GM18951 (cell line): ENCODE data around the gene SFPQ.
"Not testable (repeated sequence)": the region's sequence is repeated elsewhere in the genome, so short reads cannot be mapped to it uniquely, and the experiment has no call there.

Experiments used
- POLR2A ChIP-seq: IDR thresholded peaks from 4 replicates; pipeline ENCODE4 v1.6.1; 2011; ENCODE audit warnings: mild to moderate bottlenecking; ENCODE audit not compliant: insufficient read length, insufficient read depth; ENCODE audit errors: extremely low read depth
- in situ Hi-C: fragments of 300-500 bp; cut with MboI; formaldehyde crosslinking; loops from one replicate; pipeline ENCODE4 v1.12.0; 2022; ENCODE audit warnings: low sequenced_read_pairs, mixed read lengths, inconsistent platforms; ENCODE audit not compliant: unreplicated experiment

SFPQ gene, protein sequence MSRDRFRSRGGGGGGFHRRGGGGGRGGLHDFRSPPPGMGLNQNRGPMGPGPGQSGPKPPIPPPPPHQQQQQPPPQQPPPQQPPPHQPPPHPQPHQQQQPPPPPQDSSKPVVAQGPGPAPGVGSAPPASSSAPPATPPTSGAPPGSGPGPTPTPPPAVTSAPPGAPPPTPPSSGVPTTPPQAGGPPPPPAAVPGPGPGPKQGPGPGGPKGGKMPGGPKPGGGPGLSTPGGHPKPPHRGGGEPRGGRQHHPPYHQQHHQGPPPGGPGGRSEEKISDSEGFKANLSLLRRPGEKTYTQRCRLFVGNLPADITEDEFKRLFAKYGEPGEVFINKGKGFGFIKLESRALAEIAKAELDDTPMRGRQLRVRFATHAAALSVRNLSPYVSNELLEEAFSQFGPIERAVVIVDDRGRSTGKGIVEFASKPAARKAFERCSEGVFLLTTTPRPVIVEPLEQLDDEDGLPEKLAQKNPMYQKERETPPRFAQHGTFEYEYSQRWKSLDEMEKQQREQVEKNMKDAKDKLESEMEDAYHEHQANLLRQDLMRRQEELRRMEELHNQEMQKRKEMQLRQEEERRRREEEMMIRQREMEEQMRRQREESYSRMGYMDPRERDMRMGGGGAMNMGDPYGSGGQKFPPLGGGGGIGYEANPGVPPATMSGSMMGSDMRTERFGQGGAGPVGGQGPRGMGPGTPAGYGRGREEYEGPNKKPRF

DNA sequence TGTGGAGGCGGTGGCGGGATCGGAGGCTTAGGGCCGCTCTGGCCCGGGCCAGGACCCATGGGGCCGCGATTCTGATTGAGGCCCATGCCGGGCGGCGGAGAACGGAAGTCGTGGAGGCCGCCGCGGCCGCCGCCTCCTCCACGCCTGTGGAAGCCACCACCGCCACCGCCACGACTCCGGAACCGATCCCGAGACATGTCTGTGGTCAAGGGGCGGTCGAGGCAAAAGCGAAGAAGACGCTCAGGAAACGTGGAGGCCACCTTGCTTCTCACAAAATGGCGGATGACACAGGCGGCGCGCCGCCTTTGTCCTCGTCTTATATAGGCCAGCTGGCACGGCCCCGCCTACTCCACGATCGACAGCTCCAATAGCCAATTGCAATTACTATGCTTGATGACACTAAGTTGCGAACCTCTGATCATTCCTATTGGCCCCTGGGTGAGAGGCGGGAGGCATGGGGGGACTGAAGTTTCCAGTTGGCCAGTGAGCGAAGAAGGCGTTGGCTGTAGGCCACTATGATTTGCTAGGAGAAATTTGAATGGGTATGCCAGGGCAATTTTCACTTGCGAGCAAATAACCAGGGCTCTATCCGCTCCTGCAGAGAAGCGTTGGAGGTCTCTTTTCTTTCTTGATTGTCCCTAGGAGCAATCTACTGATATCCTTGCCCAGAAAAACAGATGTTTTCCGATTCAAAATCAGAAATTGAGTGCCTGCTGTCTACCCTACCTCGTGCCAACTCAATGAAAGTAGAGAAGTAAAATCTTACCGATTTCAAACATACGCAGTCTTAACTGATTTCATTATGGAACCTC lies at the start of gene SFPQ:
Gene SFPQ (minus strand): TSS at position 293 of the 812 bp plus-strand sequence. CDS start 96 bp downstream, at position 197.
- in situ Hi-C loops, result no loop called here
- peak; percentile 99 for TF ChIP-seq POLR2A

DNA sequence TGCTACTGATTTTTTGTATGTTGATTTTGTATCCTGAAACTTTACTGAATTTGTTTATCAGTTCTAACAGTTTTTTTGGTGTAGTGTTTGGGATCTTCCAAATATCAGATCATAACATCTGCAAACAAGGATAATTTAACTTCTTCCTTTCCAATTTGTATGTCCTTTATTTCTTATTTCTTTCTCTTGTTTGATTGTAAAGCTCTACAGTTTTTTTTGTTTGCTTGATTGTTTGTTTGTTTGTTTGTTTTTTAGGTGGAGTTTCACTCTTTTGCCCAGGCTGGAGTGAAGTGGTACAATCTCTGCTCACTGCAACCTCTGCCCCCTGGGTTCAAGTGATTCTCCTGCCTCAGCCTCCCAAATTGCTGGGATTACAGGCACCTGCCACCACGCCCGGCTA lies 43.8 kb upstream of the SFPQ start:
- in situ Hi-C loops, result not testable (repeated sequence)

DNA sequence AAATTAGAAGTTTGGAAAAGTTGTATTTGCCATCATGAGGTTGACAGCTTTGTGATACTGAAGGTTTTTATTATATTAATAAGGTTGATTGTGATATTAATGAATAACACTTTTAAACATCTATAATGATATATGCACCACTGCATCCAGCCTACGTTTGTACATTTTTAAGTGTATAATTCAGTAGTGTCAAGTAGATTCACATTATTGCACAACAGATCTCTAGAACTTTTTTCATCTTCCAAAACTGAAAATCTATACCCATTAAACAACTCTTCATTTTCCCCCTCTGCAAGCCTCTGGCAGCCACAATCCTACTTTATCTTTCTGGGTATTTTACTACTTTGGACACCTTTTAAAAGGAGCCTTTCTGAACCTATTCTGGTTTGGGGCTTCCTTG lies 38.3 kb upstream of the SFPQ start:
- in situ Hi-C loops, result no loop called here
- TF ChIP-seq POLR2A, result no peak

DNA sequence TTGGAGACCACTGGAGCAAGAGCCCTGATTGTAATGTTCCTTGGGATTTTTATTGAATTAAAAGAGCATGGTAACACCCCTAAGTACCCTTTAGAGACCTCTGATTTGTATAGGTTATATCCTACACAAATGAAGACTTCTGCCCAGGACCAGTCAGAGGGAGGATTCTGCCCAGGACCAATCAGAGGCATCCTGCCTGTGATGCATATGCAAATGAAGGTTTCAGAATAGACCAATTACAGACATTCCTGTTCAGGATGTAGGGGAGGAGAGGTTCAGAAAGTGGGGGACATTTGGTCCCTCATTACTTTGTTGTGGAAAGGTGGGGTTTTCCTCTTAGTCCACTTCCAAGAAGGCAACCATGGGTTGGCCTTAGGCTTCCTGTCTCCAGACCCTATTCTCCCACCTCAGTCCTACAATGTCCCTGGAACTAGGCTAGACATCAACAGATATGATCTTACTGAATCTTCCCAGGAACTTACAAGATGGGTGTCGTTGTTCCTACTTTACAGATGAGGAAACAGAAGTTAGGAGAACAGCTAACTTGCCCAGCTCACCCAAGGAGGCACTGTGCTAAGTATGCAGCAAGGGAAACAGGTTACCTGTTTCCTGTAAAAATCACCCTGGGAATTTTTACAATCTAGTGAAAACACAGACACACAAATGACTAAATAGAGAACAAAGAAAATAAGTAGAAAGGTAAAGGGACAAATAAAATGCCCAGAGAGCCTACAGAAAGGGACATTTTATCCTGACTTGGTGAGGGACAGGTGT lies 36.8 kb upstream of the SFPQ start:
- in situ Hi-C loops, result no loop called here
- TF ChIP-seq POLR2A, result no peak

DNA sequence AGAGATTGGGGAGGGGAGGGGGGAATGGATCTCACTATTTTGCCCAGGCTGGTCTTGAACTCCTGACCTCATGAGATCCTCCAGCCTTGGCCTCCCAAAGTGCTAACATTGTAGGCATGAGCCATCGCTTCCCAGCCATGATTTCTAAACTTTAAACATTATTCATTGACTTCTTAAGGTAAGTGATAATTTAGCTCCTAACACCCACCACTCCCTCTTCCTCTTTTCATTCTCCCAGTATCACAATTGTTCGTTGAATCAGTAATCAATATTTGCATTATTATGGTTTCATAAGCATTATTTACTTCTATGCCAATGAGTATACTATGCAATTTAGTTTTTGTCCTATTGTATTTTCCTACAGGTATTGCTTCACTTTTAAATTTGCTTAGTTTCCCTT lies 33.6 kb upstream of the SFPQ start:
- in situ Hi-C loops, result no loop called here
- TF ChIP-seq POLR2A, result no peak

DNA sequence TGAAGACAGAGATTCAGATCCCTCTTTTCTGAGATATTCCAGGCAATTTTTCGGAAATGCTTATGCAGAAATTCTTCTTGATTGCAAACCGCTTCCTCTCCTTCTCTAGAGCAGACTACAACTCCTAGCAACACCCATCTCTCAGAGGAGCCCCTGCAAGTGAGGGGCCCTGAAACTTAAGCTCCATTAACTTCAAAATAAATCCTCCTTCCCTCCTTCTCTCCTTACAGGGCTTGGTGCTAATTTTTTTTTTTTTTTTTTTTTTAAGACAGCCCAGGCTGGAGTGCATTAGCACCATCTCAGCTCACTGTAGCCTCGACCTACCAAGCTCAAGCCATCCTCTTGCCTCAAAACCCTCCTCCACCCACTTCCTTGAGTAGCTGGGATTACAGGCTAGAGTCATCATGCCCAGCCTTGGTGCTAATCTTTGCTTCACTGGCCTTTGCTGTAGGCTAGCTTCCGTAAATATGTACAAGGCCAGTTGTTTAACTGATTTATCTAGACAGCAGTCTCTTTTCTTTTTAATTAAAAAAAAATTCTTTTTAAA lies 30.2 kb upstream of the SFPQ start:
- in situ Hi-C loops, result no loop called here
- no peak for TF ChIP-seq POLR2A

DNA sequence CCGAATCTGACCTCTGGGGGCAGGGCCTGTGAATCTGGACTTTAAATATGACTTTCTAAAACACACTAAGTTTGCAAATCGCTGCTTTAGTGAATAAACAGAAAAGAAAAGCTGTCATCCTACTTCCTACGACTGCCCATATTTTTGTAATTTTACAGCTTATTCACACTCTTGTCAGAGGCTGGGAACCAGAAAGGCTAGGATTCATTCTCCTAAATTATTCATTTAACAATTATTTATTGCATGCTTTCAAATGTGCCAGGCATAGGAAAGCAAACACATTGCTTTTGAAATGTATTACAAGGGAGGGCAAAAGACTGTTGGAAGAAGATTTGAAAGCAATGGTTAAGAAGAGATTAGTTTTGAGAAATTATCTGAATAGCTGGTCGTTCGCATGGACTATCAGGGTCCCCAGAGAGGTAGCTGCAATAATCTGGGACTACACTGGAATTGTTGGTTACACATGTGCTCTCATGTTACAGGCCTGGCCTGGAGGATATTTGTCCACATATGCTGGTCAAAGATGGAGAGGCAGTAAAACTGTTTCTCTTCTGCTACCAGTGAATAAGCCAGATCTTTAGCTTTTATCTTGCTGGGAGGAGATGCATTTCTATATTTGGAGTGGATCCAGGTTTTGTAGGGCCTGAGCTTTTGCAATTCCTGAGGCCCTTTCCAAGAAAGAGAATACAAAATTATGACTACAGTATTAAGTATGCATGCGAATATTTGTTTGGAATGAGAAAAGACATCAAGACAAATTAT lies 29.6 kb upstream of the SFPQ start:
- TF ChIP-seq POLR2A, result no peak
- in situ Hi-C loops, result no loop called here

DNA sequence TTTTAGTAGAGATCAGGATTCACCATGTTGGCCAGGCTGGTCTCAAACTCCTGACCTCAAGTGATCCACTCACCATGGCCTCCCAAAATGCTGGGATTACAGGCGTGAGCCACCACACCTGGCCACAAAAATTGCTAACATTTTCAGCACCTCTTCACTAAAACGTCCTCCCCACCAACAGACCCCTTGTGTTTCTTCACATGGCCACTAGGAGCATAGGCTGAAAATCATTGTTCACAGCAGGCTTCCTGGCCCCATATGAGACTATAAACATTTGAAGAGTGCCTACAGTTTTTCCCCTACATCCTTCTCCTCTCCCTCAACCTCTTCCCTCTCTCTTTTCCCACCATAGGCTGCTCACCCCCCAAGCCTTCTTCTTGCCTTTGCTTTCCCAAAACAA lies 28.0 kb upstream of the SFPQ start:
- TF ChIP-seq POLR2A, result no peak
- in situ Hi-C loops, result no loop called here

DNA sequence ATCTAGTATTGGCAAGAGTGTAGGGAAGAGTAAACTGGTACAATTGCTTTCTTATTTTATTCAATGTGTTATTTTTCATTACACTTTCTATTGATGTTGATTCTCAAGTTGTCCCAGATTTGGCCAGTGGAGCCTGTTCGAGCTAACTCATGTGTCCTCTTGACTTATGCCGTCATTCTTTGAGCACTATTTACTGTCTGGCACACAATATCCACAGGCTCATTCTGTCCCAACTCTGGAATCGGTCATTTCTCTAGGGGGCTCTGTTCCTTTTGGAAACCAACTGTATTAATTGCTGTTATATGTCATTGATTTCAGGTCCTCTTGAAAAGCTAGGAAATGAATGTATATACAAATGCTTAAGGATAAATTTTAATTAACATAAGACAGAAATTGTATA lies 22.4 kb upstream of the SFPQ start:
- TF ChIP-seq POLR2A, result no peak
- in situ Hi-C loops, result no loop called here

DNA sequence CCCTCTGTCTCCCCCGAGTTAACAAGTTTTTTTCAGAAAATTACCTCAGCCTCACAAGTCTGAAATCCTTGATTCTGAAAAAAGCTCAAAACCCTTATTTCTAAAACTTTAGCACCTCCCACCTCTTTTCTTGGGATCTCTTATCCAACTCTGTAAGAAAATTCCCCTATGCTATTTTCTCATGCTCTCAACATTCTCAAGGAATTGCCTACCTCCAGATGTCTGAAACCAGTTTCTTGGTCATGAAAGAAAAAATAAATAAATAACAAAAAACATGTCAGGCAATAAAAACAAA lies 18.1 kb upstream of the SFPQ start:
- in situ Hi-C loops, result no loop called here

DNA sequence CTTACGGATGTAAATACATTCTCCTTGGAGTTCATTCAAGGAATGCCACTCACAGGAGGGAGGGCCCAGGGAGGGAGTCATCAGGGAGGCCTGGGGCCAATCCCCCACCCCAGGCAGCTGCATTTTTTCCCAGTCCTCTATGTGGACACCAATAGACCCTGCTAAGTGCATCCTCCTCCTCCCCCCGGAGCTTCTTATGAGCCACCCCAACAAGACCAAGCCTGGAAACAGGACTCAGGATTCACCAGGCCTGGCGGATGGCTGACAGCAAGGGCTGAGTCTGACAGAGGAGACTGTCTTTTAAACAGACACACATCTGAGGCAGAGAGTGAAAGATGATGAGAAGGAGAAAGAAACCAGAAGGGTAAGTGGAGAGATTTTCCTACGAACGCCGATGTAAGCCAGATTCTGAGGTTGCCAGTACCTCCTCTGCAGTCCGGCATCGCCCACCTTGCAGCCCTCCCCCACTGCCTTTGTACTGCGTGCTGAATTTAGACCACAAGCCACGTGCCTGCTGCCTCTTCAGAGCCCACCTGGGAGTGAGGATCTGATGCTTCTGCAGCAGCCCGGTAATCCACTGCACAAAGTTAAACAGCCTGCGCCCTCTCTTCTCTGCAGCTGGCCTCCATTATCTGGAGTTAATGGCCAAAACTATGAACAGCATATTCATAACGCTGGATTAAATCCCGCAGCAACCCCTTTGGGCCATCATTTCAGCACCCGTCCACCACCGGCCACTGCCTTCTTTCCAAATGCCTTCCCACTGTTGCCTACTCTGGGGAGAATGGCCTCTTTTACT lies 17.6 kb upstream of the SFPQ start:
- in situ Hi-C loops, result no loop called here
- TF ChIP-seq POLR2A, result no peak

More for the DNA sequence above, 18.1 kb upstream of the SFPQ start:
- TF ChIP-seq POLR2A, result no peak
